ENCODE data around the gene OR6T1. TPM values are rescaled to one million over a fixed set of nuclear protein-coding genes. Genes with fewer than 3 reads are reported as not detected.

Gene OR6T1
- total RNA-seq, 1 donor from 2014 or later, result not detected

Other genes starting within 250 kb of the OR6T1 start
- gene ZNF202, start 202.2 kb downstream of the OR6T1 start, total RNA-seq, result 5.6 TPM
- gene OR6X1, start 189.3 kb downstream of the OR6T1 start, total RNA-seq, result not detected
- gene OR6M1, start 137.5 kb downstream of the OR6T1 start, total RNA-seq, result not detected
- gene TMEM225, start 58.2 kb downstream of the OR6T1 start, total RNA-seq, result not detected
- not detected for gene OR8D4, start 41.7 kb downstream of the OR6T1 start, total RNA-seq
- gene OR4D5, start 4.2 kb downstream of the OR6T1 start, total RNA-seq, result not detected
- gene OR10S1, start 33.9 kb upstream of the OR6T1 start, total RNA-seq, result not detected
- not detected for gene OR10G6, start 51.3 kb upstream of the OR6T1 start, total RNA-seq
- gene OR10G4, start 69.2 kb upstream of the OR6T1 start, total RNA-seq, result not detected
- gene OR10G9, start 79.2 kb upstream of the OR6T1 start, total RNA-seq, result not detected
- gene OR10G8, start 83.0 kb upstream of the OR6T1 start, total RNA-seq, result not detected
- not detected for gene OR10G7, start 97.5 kb upstream of the OR6T1 start, total RNA-seq
- 4.2 TPM for gene VWA5A, start 171.6 kb upstream of the OR6T1 start, total RNA-seq
- gene OR10D3, start 239.5 kb upstream of the OR6T1 start, total RNA-seq, result not detected